Hippocampal formation (tissue), 2 donors: ENCODE data around the gene DUS1L.

Experiments used
- DNase-seq, 2 donors: peaks; one replicate each; lab custom pipeline; 2025; lab: John Stamatoyannopoulos, UW

DUS1L gene

DNA sequence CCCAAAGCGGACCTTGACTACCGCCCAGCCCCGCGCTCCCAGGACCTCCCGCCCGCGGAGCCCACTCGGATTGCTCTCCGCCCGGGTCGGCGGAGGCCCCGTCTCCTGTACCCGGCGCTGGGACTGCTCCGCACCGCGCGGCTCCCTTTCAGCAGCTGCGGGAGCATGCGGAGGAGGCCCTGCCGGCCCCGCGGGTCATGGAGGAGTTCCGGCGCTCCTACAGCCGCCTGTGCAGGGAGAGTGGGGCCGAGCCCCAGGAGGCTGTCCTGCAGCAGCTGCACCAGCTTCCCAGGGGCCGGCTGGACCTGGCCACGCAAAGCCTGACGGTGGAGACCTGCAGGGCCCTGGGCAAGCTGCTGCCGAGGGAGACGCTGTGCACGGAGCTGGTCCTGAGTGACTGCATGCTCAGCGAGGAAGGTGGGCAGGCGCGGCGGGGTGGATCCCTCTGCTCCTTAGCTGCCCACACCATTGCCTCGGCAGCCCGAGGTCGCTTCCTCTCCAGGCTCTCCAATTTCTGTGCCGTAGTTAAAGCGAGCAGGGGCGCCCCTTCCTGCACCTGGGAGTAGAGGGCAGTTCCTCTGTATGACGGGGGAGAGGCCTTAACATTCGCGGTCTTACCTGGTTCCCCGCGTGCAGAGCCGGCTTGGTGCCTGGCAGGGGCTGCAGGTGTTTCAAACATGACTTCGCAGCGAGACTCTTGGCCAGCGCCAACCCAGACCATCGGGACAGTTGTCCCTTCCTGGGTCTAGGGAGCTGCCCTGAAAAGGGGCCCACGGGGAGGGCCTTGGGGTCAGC is 42.0 kb downstream of the DUS1L start:
- DNase-seq, result no peak

DNA sequence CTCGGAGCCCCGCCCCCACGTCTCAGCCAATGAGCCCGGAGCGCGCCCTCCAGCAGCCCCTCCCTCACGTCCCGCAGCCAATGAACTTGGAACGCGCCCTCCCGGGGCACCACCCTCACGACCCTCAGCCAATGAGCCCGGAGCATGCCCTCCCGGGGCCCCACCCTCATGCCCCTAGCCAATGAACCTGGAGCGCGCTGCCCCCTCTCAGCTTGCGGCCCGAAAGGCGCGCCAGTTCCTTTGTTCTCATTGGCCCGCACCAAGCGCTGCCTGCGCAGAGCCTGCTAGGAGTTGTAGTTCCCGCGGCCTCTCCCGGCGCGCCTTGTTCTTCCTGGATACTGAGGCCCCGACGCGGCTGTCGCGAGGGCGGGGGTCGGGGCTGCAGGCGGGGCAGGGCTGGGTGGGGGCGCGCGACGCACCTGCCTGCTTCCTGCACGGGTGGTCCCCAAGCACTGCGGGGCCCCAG is 42.6 kb downstream of the DUS1L start, which contains the start of gene LRRC45:
TSS of gene LRRC45 (plus strand) at position 325 of the 466 bp plus-strand sequence. CDS start 339 bp downstream, outside the sequence.
- DNase-seq, result peak; percentile 99 to 100

DNA sequence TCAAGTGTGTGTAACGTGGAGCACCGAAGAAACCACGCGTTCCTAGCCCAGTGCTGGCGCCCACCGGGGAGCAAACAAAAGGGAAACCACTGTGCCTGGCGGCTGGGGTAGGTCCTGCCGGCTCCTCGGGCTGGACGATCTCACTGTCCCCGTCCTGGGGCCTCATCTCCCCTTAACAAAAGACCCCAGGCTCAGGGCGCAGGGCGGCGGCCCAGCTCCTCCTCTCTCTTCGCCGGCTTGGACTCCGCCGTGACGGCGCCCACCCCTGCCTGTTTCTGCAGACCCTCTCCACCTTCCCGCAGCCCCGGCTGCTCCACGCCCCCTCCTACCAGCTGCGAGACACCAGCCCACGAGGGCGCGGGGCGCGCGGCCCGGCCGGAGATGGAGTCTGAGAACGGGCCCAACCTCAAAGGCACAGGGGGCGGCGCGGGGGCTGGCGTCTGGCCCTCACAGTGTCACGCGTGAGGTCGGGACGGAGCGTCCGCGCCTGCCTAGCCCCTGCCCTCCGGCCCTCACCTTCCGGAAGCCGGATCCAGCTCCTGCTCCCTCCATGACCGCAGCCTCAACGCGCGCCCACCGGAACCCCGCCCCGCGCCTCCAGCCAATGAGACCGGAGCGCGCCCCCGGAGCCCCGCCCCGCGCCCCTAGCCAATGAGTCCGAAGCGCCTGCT is 43.2 kb downstream of the DUS1L start, which contains the start of gene CENPX:
TSS of gene CENPX (minus strand) at position 569 of the 671 bp plus-strand sequence. CDS start at position 552, 17 bp downstream.
- no peak for DNase-seq

DNA sequence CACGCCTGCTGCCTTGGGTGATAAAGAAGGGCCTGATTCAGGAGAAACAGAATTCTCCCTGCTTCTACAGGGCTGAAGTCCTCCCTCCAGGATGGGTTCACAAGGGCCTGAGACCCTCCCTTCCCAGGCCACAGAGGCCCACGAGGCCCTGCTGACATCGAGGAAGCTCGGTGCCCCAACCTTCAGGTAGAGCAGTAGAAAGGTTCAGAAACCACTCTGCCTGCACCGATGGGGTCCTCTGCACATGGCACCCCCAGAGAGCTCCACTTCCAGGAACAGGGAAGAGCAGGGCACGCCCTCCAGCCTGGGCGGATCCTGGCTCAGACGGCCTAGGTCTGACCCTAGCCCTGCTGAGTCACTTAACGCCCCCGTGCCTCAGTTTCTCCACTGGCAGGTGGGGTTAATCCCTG is 43.7 kb downstream of the DUS1L start:
- DNase-seq, result no peak

DNA sequence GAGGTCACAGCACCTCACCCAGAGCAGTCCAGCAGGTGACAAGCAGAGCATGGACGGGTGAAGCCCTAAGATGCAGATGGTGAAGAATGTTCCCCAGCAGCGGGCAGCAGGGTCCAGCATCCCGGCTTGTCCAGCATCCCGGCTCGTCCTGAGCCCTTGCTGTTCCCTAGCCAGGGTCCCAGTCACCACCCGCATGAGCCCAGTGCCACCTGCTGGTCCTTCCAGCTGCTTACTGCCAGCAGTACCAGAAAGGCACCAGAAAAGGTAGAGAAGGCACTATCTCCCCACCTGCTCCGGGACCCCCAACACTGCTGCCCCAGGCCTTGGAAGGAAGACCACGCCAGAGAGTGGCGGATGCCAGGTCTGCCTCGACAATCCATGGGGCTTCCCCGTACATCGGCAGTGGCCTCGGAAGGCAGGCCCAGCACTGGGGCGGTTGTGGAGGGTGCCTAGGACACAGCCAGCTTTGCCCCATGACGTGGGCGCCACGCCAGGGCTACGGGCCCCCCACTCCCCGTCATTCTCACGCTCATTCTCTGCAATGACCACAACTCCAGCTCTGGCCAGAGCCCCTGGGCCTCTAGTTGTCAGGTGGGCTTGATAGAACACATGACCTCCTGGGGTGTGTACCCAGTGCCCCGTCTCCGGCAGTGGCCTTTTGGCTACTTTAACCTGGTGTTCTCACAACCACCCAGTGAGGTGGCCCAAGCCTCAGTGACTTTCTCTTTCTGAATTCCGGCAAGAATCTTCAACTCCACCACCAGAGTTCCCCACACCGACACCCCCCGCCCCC is 44.3 kb downstream of the DUS1L start:
- DNase-seq, result peak; percentile 36 to 75

DNA sequence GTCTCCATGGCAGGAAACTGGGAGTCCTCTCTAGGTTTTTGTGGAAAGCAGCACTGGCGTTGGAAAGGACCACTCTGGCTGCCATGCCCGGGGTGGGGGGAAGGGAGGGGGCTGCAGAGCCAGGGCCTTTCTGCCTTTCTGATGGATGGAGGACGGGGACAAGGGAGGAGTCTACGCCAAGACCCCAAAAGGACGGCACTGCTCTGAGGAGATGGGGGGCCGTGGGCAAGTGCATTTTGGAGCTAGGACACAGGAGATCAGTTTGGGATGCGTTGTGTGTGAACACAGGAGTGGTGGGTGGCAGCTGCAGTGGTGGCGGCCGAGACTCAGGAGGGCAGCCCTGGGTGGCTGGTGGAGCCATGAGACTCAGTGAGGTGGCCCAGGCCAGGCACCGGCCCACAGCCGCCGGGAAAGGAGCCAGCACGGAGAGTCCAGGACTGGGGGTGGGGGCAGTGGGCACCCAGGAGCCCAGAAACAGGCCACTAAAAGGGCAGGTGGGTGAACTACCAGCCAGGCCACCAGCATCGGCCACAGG is 45.0 kb downstream of the DUS1L start:
- DNase-seq, result no peak

DNA sequence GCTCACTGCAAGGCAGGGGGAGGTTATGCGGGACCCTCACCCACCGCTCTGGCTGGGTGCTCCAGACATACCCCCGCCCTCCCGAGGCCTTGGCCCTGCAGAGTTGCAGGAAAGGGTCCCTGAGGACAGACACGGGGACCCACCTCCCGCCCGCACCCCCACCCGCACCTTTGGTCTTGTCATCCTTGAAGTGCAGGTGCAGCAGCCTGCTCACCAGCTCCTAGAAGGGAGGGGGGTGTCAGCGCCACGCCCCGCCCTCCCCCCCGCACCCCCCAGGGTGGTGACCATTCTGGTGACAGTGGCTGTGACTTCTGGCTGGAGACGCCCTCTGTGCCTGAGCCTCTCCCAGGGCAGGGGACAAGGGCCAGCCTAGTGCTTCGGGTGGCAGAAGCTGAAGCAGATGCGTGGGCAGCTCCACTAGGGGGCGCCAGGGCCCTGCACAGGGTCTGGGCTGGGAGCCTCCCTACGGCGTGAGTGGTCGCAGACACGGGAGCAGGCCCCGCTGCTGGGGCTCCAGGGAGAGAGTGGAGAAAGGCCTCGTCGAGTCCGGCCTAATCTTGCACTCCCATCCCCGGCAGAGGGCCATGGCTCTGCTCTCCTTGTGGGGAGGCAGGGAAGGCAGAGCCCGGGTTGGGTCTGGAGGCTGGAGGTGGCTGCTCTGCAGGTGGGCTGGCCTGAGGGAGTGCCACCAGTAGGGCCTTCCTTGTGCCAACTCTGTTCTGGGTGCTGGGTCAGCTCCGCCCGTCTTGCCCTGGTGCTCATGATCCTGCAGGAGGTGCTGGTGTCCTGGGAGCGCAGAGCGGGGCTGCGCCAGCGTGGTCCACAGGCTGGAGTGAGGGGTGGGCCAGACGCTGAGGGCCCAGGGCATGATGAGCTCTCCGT is 45.7 kb downstream of the DUS1L start:
- no peak for DNase-seq

DNA sequence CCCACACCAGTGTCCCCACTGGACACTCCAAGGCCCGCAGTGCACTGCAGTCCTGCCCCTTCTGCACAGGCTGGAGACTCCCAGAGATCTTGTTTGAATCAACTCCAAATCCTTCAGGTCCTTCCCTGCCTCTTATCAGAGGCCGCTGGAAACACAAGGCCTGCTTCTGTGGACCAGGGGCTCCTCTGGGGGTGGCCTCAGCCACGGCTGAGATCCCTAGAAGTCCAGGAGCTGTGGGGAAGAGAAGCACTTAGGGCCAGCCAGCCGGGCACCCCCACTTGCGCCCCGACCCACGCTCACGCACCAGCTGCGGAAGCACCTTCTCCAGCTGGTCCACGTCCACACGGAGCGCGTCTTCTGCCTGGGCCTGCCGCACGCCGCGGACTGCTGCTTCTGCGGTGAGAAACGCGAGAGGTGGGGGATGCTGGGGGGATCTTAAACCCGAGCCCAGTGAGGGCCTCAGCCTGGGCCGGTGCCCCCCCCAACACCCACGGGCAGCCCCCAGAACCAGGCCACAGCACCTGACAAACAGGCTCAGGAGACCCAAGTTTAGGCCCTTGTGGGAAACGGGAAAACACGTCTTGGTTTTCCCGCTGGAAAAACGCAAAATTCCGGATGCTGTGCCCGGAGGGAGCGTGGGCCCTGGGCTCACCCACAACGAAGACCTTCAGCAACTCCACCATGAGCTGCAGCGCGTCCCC is 46.5 kb downstream of the DUS1L start:
- DNase-seq, result no peak

DNA sequence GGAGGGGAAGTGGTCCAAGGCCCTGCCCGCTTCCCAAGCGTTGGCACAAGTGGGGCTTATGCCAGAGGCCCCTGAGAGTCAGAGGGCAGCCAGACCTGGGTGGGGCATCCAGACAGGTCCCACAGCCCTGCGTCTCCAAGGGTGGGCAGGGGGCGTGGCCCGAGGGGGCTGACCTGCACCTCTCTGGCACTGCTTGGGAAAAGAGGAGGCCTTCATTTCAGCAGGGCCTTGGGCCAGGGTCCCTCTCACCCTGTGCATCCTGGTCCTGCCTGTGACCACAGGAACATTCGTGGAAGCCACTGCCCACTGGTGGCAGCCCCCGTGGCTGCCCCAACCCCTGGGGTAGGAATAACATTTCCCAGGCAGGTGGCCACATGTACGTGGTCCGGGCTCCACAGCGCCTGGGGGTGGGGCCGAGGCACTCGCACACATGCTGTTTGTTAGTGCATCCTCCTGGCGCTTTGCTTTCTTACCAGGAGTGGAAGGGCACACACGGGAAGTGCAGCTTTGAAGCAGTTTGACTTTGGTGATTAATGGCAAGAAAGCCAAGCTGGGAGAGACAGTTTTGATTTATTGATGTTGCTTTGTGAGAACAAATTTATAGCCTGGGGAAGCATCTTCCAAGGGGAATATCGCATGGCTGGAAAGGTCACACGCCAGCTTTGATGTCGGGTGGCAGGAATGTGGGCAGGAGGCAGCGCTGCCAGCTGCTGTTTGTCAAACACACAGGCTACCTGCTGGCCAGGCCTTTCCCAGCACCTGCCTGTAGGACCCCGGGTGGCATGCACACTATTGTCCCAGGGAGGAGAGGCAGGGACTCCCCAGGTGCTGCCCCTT is 47.2 kb downstream of the DUS1L start:
- DNase-seq, result no peak

DNA sequence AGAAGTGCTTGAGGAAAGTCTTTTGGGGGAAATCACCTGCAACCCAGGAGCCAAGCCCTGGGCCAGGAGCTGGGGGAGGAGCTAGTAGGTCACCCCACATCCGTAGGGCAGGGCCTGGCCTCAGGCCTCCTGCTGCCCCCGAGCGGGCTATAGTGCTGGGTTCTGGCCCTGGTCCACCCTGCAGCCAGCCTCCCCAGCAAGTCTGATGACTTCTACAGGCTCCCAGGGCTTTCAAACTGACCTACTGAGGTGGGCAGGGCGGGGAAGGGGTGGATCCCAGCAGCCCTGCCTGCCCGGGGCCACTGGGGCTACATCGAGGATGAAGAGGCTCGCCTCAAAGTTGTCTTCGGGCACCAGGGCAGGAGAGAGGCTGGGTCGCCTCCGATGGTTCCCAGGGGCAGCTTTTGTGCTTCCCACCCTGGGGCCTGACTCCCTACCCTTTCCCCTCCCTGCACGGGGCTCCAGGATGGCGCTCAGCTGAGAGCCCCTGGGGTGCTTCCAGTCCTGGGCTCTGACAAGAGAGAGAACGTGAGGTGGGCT is 47.9 kb downstream of the DUS1L start:
- no peak for DNase-seq

DNA sequence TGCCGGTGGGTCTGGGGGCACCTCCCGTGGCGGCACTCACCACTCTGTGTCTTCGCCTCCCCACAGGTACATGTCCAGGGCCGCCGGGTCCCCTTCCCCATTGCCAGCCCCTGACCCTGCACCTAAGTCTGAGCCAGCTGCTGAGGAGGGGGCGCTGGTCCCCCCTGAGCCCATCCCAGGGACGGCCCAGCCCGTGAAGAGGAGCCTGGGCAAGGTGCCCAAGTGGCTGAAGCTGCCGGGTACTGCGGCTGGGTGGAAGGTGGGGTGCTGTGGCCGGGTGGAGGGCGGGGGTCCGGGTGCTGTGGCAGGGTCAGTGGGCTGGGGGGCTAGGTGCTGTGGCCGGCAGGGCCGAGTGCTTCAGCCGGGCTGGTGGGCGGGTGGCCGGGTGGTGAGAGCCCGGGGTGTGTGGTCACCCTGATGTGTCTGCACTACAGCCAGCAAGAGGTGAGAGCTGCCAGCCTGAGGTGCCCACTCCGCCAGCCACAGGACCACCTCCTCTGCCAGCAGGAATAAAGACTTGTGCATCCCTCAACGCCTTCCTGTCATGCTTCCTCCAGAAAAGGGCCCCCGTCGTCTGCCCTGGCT is 48.6 kb downstream of the DUS1L start:
- no peak for DNase-seq

DNA sequence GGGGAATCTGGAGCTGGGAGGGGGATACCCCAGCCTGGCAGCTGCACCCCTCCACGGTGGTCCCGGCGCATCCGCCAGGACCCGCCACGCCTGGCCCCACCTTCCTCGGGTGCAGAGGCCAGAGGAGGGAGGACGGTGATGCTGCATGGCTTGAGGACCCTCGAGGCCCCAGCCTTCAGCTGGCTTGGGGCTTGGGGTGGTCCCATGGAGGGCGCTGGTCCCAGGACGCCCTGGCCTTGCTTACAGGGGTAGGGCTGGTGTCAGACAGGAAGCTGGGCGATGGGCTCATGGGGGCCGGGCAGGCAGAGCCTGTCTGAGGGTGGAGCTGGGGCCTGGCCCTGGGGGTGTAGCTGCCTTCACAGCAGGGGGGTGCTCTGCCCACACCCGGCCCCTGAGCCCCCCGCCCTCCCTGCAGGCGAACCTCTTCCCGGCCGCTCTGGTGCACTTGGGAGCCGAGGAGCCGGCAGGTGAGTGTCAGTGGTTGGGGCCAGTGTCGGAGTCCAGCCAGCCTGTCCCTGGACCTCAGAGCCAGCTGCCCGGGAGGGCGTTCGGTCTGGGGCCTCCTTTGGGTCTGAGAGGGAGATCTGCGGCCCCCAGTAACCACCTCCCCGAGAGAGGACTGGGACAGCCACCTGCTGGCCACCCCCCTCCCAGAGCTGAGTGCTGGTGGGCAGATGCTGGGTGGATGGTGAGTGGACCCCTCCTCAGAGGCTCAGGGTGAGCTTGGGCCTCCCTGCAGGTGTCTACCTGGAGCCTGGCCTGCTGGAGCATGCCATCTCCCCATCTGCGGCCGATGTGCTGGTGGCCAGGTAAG is 49.3 kb downstream of the DUS1L start:
- DNase-seq, result no peak

DNA sequence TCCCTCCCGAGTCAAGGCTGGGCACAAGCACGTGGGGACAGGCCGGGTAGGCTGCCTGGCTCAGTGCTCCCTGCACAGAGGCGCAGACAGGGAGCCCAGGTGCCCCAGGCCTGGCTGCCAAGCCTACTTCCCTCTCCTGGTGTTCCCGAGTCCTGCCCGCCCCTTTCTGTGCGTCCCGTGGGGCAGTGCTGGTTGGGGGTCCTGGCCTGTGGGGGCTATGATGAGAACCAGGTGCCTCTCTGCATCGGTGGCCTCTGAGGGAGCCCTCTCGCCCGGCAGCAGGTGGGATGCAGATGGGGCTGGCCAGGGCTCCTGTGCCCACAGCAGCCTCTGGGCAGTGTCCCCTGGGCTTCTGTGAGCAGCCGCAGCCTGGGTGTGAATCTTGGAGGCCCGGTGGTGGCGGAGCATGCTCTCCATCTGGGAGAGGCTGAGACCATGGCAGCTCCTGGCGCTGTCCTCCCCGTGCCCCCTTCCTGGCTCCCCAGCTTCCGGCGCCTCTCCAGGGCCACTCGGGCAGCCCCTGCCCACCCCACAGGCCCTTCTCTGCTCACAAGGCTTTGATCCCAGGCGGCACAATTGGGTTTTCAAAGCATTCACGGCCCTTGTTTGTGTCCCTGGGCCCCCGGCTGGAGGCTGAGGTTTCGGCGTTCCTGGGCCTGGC is 50.2 kb downstream of the DUS1L start:
- no peak for DNase-seq

DNA sequence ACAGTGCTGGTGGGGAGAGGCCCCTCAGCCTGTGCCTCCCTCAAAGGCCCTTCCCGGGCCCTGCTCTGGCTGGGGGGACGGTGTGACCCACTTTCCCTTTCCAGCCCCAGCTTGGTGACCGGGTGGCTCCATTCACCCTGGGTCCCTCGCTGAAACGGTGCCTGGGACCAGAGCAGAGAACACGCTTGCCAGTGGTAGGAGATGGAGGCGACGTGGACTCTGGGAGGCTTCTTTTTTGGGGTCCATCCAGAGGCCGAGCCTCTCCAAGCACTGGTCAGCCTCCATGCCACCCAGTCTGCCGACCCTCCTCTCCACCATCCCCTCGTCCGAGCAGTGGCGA is 50.7 kb downstream of the DUS1L start:
- no peak for DNase-seq

DNA sequence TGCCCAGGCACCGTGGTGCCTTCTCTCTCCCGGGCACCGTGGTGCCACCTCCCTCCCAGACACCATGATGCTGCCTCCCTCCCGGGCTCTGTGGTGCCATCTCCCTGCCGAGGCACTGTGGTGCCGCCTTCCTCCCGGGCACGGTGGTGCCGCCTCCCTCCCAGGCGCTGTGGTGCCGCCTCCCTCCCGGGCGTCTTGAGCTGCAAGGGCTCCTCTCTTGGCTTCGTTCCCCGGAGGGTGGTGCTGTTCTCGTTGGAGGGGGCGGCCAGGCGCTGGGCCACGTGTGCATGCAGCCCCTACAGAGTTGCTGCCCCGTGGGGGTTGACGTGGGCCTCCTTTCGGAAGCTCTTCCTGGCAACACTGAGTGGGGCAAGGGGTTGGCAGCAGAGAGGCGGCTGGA is 51.2 kb downstream of the DUS1L start:
- no peak for DNase-seq

DNA sequence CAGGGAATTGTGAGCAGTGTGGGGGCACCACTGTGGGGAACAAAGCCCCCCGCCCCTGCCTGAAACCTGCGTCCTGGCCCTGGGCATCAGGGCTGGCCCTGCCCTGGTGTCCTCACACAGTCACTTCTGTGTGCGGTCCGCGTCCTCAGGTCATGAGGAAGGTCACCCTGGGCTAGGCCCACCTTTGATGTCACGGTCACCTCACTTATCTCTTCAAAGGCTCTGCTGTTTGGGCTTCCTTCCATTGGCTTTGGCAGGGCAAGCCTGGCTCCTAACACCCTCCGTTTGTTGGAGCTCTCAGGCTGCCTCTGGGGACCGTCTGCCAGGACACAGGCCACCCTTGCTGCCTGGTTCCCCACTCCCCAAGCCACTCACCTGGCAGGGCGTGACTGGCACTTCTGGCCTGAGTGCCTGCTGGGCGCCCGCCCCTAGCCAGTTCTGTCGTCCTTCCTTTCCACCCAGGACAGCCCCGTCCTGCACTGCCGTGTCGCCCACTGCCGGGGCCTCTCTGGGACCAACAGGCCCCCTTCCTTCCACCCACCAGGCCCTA is 51.8 kb downstream of the DUS1L start:
- no peak for DNase-seq

DNA sequence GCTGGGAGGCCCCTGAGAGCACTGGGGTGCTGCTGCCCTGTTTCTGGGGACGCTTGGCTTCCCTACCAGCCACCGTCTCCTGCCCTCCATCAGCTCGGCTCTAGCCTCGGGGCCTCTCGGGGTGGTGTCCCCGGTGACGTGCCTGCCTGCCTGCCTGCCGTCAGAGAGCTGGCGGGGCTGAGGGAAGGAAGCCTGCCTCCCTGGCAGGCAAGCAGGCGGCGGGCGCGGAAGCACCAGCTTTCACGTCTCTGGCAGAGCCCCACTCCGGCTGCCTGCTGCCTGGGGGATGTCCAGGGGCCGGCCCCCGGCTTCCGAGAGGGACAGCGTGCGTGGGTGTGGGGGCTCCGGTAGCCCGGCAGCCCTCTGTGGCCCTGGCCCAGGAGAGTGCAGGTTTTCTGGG is 52.3 kb downstream of the DUS1L start:
- peak in 1 of 2 donors; percentile 37 for DNase-seq
